OCI-LY7 (cell line): Measurements from ENCODE around the gene RXRG. TPM values are rescaled to one million over a fixed set of nuclear protein-coding genes. Genes with fewer than 3 reads are reported as not detected.

Source experiments
- BruUV-seq: library from RNA; stranded (reverse); fragments of 400-500 nt; replicated peaks from 2 replicates; lab custom pipeline; 2021; lab: Mats Ljungman, UMichigan
- CTCF ChIA-PET: fragments of 300-600 bp; sonication (Branson Sonifier 250); formaldehyde crosslinking; loops from one replicate; lab custom pipeline; 2022; ENCODE audit warnings: antibody characterized with exemption; ENCODE audit not compliant: unreplicated experiment; lab: Charles Lee
- POLR2A ChIA-PET: fragments of 300-600 bp; sonication (Branson Sonifier 250); formaldehyde crosslinking; loops from one replicate; lab custom pipeline; 2022; ENCODE audit warnings: antibody characterized with exemption; lab: Charles Lee
- DNase-seq: peaks from one replicate; pipeline ENCODE4 v3.0.0-alpha.2; 2015; ENCODE audit warnings: low spot score
- H2AFZ ChIP-seq: fragments of 200-600 bp; sonication (generic), shearing (Covaris generic); 2 replicates; pipeline ENCODE4 v1.6.1; 2014; ENCODE audit warnings: mild to moderate bottlenecking, antibody characterized with exemption, low read length, moderate library complexity
- H3K27ac ChIP-seq: fragments of 200-600 bp; sonication (generic); 2 replicates; pipeline ENCODE4 v1.5.1; 2014; ENCODE audit warnings: mixed run types, low read depth, mild to moderate bottlenecking, moderate library complexity, low read length, inconsistent platforms; ENCODE audit not compliant: poor library complexity, severe bottlenecking
- H3K36me3 ChIP-seq: fragments of 200-600 bp; sonication (generic); 2 replicates; pipeline ENCODE4 v1.6.1; 2014; ENCODE audit warnings: mild to moderate bottlenecking, antibody characterized with exemption, low read length, moderate library complexity, mixed read lengths; ENCODE audit not compliant: insufficient read depth
- H3K4me1 ChIP-seq: fragments of 200-600 bp; sonication (generic); 2 replicates; pipeline ENCODE4 v1.5.1; 2014; ENCODE audit warnings: mild to moderate bottlenecking, low read length; ENCODE audit not compliant: insufficient read depth, poor library complexity, severe bottlenecking
- H3K4me2 ChIP-seq: fragments of 200-600 bp; sonication (generic); 2 replicates; pipeline ENCODE4 v1.6.1; 2014; ENCODE audit warnings: mild to moderate bottlenecking, low read length
- H3K4me3 ChIP-seq: fragments of 200-600 bp; sonication (generic); 2 replicates; pipeline ENCODE4 v1.5.1; 2014; ENCODE audit warnings: mild to moderate bottlenecking, low read depth, low read length; ENCODE audit not compliant: poor library complexity, severe bottlenecking
- H3K79me2 ChIP-seq: fragments of 200-600 bp; sonication (generic); 2 replicates; pipeline ENCODE4 v1.6.1; 2016; ENCODE audit warnings: low read depth, mild to moderate bottlenecking, low read length, moderate library complexity, mixed read lengths; ENCODE audit not compliant: insufficient read depth
- H3K9me2 ChIP-seq: fragments of 200-600 bp; sonication (generic); 2 replicates; pipeline ENCODE4 v1.6.1; 2016; ENCODE audit warnings: mild to moderate bottlenecking, low read length, mixed read lengths; ENCODE audit not compliant: insufficient read depth
- H3K9me3 ChIP-seq: fragments of 200-600 bp; sonication (generic); 2 replicates; pipeline ENCODE4 v1.6.1; 2014; ENCODE audit warnings: mild to moderate bottlenecking, mixed run types, low read length, mixed read lengths
- H4K20me1 ChIP-seq: fragments of 200-600 bp; sonication (generic); 2 replicates; pipeline ENCODE4 v1.6.1; 2014; ENCODE audit warnings: mild to moderate bottlenecking, antibody characterized with exemption, low read length, moderate library complexity, mixed read lengths; ENCODE audit not compliant: insufficient read depth
- EZH2phosphoT487 ChIP-seq: fragments of 200-600 bp; sonication (generic); IDR thresholded peaks from 2 replicates; pipeline ENCODE4 v1.6.1; 2018; ENCODE audit warnings: low read depth, borderline replicate concordance, mild to moderate bottlenecking, mixed run types, antibody characterized with exemption, low read length, moderate library complexity, mixed read lengths
- intact Hi-C: fragments of 100-400 bp; cut with micrococcal nuclease; formaldehyde crosslinking; loops from one replicate; pipeline ENCODE4 v1.10.0; 2022; ENCODE audit not compliant: unreplicated experiment
- total RNA-seq, 2 experiments: library from RNA; depleted of rRNA in 1 of 2; stranded (reverse); fragments of >200 nt in 1 of 2; shearing (Covaris generic) in 1 of 2; gene quantifications; 2 replicates each; pipeline ENCODE4 v1.2.3, GENCODE V29; 2014 to 2022
- TF ChIP-seq, protein P1 (sequence below): fragments of 200-600 bp; sonication (generic); conservative IDR thresholded peaks from 2 replicates; pipeline ENCODE4 v1.5.1; 2014; ENCODE audit warnings: mild to moderate bottlenecking, antibody characterized with exemption, low read length, moderate library complexity, mixed read lengths

RXRG gene
- total RNA-seq, 2 experiments from 2014 or later, result not detected

DNA sequence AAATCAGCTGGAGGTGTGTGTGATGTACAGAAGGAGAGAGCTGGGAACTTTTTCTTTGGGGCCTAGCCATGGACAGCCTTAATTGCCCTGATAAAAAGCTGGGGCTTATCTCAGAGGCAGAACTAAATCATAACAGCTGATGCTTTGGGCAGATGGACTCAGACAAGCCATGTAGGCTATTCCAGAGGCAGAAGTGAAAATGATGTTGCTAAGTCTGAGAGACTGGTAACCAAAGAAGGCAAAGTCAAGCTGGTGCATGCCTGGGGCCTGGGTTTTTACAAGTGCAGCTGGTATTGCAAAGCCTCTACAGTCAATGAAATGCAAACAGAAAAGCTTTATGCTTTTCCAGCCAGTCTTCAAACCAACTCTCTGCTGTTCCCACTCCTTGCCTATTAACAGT is 49.4 kb downstream of the RXRG start:
- H3K4me1 ChIP-seq, result peaks cover 6% of the 10 kb centered on the region
- peaks cover 3% of the 10 kb centered on the region; the same call in 1 of the 2 replicates for H4K20me1 ChIP-seq
- POLR2A ChIA-PET, result interaction anchor here (0.5 kb wide), 1 partner anchor 149 kb away, joined by 4 read pairs; no protein-coding TSS in a partner anchor
- H3K4me2 ChIP-seq, result no peak overlapping the region
- H3K9me2 ChIP-seq, result no peaks in the 10 kb centered on the region
- TF ChIP-seq, protein P1, sequence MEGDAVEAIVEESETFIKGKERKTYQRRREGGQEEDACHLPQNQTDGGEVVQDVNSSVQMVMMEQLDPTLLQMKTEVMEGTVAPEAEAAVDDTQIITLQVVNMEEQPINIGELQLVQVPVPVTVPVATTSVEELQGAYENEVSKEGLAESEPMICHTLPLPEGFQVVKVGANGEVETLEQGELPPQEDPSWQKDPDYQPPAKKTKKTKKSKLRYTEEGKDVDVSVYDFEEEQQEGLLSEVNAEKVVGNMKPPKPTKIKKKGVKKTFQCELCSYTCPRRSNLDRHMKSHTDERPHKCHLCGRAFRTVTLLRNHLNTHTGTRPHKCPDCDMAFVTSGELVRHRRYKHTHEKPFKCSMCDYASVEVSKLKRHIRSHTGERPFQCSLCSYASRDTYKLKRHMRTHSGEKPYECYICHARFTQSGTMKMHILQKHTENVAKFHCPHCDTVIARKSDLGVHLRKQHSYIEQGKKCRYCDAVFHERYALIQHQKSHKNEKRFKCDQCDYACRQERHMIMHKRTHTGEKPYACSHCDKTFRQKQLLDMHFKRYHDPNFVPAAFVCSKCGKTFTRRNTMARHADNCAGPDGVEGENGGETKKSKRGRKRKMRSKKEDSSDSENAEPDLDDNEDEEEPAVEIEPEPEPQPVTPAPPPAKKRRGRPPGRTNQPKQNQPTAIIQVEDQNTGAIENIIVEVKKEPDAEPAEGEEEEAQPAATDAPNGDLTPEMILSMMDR, result no peak
- TF ChIP-seq EZH2phosphoT487, result no peak
- peak; percentile 12 for DNase-seq
- no peaks in the 10 kb centered on the region for H3K9me3 ChIP-seq
- H3K79me2 ChIP-seq, result no peaks in the 10 kb centered on the region
- CTCF ChIA-PET, result no interaction called here
- no peak overlapping the region for H2AFZ ChIP-seq
- no peak overlapping the region for H3K4me3 ChIP-seq
- no TSS peak for BruUV-seq
- no peaks in the 10 kb centered on the region for H3K36me3 ChIP-seq
- intact Hi-C loops, result no loop called here
- no peak overlapping the region for H3K27ac ChIP-seq

DNA sequence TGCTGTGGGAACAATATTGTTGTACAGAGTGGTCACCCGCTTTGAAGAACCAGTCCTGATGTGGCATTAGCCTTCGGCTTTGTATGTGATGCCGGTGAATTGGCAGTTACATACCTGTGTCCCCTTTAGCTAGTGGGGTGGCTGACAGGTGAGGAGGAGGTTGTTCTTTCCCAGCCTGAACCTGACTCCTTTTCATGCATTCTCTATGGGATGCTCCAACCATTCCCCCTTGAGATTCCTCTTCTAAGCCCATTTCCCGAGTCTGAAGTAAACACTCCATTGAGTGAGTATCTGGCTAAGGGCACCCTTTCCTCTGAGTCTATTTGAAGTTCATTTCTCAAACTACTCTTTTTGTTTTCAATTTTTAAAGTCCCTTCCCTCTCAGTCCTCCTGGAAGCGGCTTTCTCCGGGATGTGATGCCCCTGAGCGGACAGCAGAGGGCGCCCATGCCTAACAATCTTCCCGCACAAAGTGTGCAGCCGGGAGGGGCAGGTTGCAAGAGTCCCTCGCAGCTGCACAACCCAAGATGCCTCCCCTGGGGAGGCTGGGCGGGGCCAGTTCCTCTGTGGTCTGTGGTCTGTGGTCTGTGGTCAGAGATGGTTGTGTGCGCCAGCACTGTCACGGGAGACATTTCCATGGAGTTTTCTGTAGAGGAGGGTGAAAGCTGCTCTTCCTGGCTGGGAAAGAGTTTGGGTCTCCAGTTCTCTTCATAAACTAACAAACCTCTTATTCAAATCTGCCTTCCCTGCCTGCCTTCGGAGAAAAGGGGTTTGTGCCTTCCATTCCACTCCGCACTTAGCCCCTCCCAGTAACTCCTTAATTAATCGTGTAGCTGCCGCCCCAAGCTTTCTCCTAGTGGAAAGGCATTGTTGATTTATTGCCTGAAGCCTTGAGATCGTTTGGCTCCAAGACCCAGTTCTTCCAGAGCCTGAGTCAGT is 52.0 kb downstream of the RXRG start:
- Histone ChIP-seq H3K27ac (no peak overlapping the region), H3K4me3 (no peak overlapping the region), H4K20me1 (peaks cover 3% of the 10 kb centered on the region; the same call in 1 of the 2 replicates), H3K9me3 (no peaks in the 10 kb centered on the region), H2AFZ (no peak overlapping the region), H3K36me3 (no peaks in the 10 kb centered on the region), H3K9me2 (no peaks in the 10 kb centered on the region), H3K4me2 (peak overlapping the region; percentile 25), H3K4me1 (peaks cover 6% of the 10 kb centered on the region), H3K79me2 (no peaks in the 10 kb centered on the region)
- ChIA-PET CTCF (no interaction called here), POLR2A (interaction anchor here (0.6 to 1.4 kb wide), 4 partner anchors 194 to 244 kb away, joined by 3 to 4 read pairs (median 3); no protein-coding TSS in a partner anchor)
- BruUV-seq, result no TSS peak
- TF ChIP-seq EZH2phosphoT487, result no peak
- TF ChIP-seq, protein P1, result peak; percentile 95
- DNase-seq, result peak; percentile 89
- intact Hi-C loops, result loop anchor here (1.0 to 5.0 kb wide), 2 partner anchors 200 to 519 kb away; no protein-coding TSS in a partner anchor
